Measurements from ENCODE around the gene NEURL3. TPM values are rescaled to one million over a fixed set of nuclear protein-coding genes. Genes with fewer than 3 reads are reported as not detected.

The NEURL3 gene
- total RNA-seq, 1 donor from 2014 or later = not detected

DNA sequence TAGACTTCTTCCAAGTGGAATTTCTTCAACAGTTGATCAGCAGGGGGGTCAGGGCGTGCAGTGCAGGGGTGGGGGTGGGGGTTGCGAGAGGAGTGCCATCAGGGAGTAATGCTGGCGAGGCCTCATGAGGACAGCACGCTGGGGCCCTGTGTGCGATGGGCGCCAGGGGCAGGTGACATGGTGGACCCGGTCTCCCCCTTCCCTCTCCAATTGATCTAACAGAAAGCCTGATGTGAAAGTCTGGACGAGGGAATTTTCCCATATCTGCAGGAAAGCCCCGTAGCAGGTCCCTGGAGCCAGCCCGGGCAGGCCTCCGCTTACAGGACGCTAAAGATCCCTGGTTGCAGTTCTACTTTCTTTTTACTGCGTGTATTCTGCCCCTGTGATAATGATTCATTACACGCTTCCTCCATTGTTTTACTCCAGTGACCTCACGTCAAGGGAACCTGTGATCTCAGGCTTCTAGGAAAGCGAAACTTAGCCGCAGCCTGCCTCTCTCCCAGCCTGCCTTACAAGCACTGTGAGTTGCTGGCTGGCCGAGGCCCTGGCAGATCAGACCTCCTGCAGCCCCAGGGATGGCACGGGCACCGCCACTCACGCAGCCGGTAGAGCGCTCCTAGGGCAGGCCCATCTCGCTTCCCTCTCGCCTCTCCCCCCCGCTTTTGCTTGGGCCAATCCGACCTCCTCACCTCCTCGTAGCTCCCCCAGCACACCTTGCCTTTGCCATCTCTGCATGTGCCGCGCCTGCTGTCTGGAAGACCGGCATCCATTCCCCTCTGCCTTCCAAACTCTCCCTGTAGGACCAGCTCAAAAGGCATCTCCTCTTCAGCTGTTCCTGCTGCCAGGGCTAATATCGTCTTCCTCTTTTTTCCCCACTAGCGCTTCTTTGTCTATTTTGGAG lies 19.2 kb downstream of the NEURL3 start:
- Mint-ChIP-seq H3K27me3 (ENCODE audit: unreplicated experiment) (peaks cover 2% of the 10 kb centered on the region), H3K9me3 (ENCODE audit: unreplicated experiment) (no peaks in the 10 kb centered on the region), H3K27ac (ENCODE audit: unreplicated experiment) (no peak overlapping the region), H3K4me1 (ENCODE audit: low read depth, unreplicated experiment) (no peaks in the 10 kb centered on the region), H3K36me3 (ENCODE audit: unreplicated experiment) (no peaks in the 10 kb centered on the region), H3K4me3 (ENCODE audit: unreplicated experiment) (no peak overlapping the region)
- TF ChIP-seq, protein P1, sequence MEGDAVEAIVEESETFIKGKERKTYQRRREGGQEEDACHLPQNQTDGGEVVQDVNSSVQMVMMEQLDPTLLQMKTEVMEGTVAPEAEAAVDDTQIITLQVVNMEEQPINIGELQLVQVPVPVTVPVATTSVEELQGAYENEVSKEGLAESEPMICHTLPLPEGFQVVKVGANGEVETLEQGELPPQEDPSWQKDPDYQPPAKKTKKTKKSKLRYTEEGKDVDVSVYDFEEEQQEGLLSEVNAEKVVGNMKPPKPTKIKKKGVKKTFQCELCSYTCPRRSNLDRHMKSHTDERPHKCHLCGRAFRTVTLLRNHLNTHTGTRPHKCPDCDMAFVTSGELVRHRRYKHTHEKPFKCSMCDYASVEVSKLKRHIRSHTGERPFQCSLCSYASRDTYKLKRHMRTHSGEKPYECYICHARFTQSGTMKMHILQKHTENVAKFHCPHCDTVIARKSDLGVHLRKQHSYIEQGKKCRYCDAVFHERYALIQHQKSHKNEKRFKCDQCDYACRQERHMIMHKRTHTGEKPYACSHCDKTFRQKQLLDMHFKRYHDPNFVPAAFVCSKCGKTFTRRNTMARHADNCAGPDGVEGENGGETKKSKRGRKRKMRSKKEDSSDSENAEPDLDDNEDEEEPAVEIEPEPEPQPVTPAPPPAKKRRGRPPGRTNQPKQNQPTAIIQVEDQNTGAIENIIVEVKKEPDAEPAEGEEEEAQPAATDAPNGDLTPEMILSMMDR (IDR thresholded peaks at IDR 0.05; ENCODE audit: partially characterized antibody, unreplicated experiment) = no peak
- DNase-seq = no peak

DNA sequence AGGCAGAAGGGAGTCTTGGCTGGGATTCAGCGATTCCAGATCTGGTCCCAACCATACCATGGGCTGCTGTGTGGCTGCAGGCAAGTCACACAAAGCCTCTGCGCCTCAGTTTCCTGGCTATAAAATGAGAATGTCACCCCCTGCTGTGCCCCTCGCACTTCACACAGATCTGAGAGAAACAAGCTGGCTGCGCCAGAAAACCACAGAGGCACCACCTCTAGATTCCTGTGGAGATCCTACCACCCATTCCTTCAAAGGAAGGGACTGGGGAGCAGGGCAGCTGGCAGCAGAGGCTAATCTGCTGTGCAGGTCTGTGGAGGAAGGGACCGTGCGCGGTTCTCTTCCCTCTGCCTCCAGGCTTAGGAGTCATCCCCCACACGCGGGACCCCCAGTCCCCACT lies 19.8 kb downstream of the NEURL3 start:
- H3K4me3 Mint-ChIP-seq (ENCODE audit: unreplicated experiment) = no peak overlapping the region
- no peaks in the 10 kb centered on the region for H3K9me3 Mint-ChIP-seq (ENCODE audit: unreplicated experiment)
- no peak for DNase-seq
- no peak overlapping the region for H3K27ac Mint-ChIP-seq (ENCODE audit: unreplicated experiment)
- TF ChIP-seq, protein P1 (IDR thresholded peaks at IDR 0.05; ENCODE audit: partially characterized antibody, unreplicated experiment) = no peak
- peaks cover 2% of the 10 kb centered on the region for H3K27me3 Mint-ChIP-seq (ENCODE audit: unreplicated experiment)
- no peaks in the 10 kb centered on the region for H3K36me3 Mint-ChIP-seq (ENCODE audit: unreplicated experiment)
- no peaks in the 10 kb centered on the region for H3K4me1 Mint-ChIP-seq (ENCODE audit: low read depth, unreplicated experiment)

DNA sequence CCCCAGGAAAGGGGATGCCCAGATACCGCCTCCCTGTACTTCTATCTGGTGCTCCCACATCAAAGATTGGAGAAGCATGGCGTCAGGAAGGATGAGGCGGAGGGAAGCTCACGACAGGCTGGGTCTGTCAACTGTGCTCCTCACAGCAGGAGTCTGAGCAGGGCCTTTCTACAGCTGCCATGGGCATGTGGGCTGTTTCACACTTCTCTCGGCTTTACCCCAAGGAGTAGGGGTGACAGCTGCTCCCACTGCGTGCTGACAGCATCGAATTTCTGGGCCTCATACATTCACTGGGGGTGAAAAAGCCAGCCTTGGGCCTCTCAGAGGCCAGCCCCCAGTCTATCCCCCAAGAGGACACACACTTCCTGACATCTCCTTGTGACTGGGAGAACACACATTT lies 21.1 kb downstream of the NEURL3 start:
- Mint-ChIP-seq H3K27ac (ENCODE audit: unreplicated experiment) (no peak overlapping the region), H3K36me3 (ENCODE audit: unreplicated experiment) (no peaks in the 10 kb centered on the region), H3K27me3 (ENCODE audit: unreplicated experiment) (peaks cover 2% of the 10 kb centered on the region), H3K4me1 (ENCODE audit: low read depth, unreplicated experiment) (no peaks in the 10 kb centered on the region), H3K9me3 (ENCODE audit: unreplicated experiment) (no peaks in the 10 kb centered on the region), H3K4me3 (ENCODE audit: unreplicated experiment) (no peak overlapping the region)
- no peak for DNase-seq
- TF ChIP-seq, protein P1 (IDR thresholded peaks at IDR 0.05; ENCODE audit: partially characterized antibody, unreplicated experiment) = no peak

DNA sequence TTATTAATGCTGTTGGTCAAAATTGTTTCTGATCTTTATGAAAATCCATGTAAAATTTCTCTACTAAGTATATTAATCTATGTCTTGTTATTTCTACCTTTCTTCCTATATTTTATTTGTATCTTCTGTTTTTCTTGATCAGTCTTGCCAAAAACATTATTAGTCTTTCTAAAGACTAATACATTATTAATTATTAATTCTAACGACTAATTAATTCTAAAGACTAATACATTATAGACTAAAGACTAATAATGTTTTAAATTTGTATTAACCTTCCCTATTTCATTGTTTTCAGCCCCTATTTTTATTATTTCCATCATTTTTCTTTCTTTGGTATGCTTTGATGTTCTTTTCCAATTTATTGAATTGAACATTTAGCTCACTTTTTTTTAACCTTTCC lies 27.7 kb downstream of the NEURL3 start:
- H3K4me1 Mint-ChIP-seq (ENCODE audit: low read depth, unreplicated experiment) = no peaks in the 10 kb centered on the region
- no peaks in the 10 kb centered on the region for H3K9me3 Mint-ChIP-seq (ENCODE audit: unreplicated experiment)
- no peaks in the 10 kb centered on the region for H3K36me3 Mint-ChIP-seq (ENCODE audit: unreplicated experiment)
- DNase-seq = no peak
- peaks cover 5% of the 10 kb centered on the region for H3K27me3 Mint-ChIP-seq (ENCODE audit: unreplicated experiment)
- no peak overlapping the region for H3K4me3 Mint-ChIP-seq (ENCODE audit: unreplicated experiment)
- TF ChIP-seq, protein P1 (IDR thresholded peaks at IDR 0.05; ENCODE audit: partially characterized antibody, unreplicated experiment) = no peak
- no peak overlapping the region for H3K27ac Mint-ChIP-seq (ENCODE audit: unreplicated experiment)

DNA sequence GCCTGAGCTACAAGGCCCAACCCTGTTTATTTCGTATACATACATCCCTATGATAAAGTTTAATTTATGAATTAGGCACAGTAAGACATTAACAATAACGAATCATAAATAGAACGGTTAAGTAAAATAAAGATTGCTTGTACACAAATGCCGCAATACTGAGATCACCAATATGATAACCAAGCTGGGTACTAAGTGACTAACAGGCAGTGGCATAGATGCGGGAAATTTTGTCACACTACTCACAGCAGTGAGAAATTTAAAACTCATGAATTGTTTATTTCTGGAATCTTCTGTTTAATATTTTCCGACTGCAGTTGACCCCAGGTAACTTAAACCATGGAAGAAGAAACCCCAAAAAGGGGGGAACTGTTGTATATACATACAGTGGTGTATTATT lies 33.4 kb downstream of the NEURL3 start:
- Mint-ChIP-seq H3K4me1 (ENCODE audit: low read depth, unreplicated experiment) (no peaks in the 10 kb centered on the region), H3K4me3 (ENCODE audit: unreplicated experiment) (no peak overlapping the region), H3K27ac (ENCODE audit: unreplicated experiment) (no peak overlapping the region), H3K36me3 (ENCODE audit: unreplicated experiment) (no peaks in the 10 kb centered on the region), H3K9me3 (ENCODE audit: unreplicated experiment) (no peaks in the 10 kb centered on the region), H3K27me3 (ENCODE audit: unreplicated experiment) (peaks cover 5% of the 10 kb centered on the region)
- TF ChIP-seq, protein P1 (IDR thresholded peaks at IDR 0.05; ENCODE audit: partially characterized antibody, unreplicated experiment) = no peak
- no peak for DNase-seq
